ENCODE measurements around the gene MAN2B2.

MAN2B2 gene

GRCh38 chr4:6607368-6608055, 32.5 kb downstream of the MAN2B2 start:
- Histone ChIP-seq H3K27me3 (ENCODE audit: low read length) (no peaks in the 10 kb centered on the region), H3F3A (ENCODE audit: insufficient read depth) (no peaks in the 10 kb centered on the region), H4K20me1 (ENCODE audit: low read depth, low read length) (no peaks in the 10 kb centered on the region), H3K79me2 (ENCODE audit: insufficient read depth, low read length) (no peaks in the 10 kb centered on the region), H3K36me3 (ENCODE audit: low read length) (0 out of 2 replicates have a peak, but pooled peaks cover 3% of the 10 kb centered on the region), H2AFZ (ENCODE audit: low read depth, low read length, severe bottlenecking) (no peak overlapping the region), H3K9ac (ENCODE audit: low read length) (no peak overlapping the region), H3K9me3 (ENCODE audit: insufficient read depth, low read length) (no peaks in the 10 kb centered on the region), H3K27ac (ENCODE audit: low read depth, low read length) (no peak overlapping the region), H3K4me3 (ENCODE audit: insufficient read depth, low read length, poor library complexity, severe bottlenecking) (no peak overlapping the region), H3K9me2 (replicated peaks; ENCODE audit: insufficient read depth, low read length) (no peaks in the 10 kb centered on the region), H3K4me2 (ENCODE audit: low read depth, low read length, poor library complexity, severe bottlenecking) (no peak overlapping the region)
- TF ChIP-seq CTCF (IDR thresholded peaks at IDR 0.05; ENCODE audit: insufficient read depth, low read length, poor library complexity, severe bottlenecking) (no peak), EZH2phosphoT487 (conservative IDR thresholded peaks at IDR 0.05; ENCODE audit: low read length) (no peak)

DNA sequence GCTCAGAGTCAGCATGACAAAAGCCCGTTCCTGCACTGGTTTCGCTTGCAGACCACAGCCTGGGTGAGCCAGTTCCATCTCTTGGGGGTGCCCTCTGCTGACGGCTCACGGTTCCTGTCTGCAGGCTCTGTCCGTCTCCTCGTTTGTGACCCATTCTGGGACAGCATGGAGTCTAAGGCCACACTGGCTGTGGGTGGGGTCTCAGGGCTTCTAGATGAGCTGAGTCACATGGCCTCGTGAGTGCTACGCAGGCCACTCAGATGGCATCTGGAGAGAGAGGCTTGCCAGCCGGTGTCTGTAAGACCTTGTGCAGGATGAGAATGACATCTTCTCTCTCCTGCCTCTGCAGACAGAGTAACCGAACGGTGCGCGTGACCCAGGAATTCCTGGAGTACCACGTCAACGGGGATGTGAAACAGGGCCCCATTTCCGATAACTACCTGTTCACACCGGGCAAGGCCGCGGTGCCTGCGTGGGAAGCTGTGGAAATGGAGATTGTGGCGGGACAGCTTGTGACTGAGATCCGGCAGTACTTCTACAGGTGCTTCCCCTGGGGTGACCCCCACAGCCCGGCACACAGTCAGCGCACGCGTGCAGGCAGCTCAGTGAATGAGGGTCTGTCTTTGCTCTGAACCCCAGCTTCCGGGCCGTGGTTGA, 33.9 kb downstream of the MAN2B2 start:
- no peaks in the 10 kb centered on the region for H3K27me3 ChIP-seq (ENCODE audit: low read length)
- no peak overlapping the region for H3K4me3 ChIP-seq (ENCODE audit: insufficient read depth, low read length, poor library complexity, severe bottlenecking)
- H3K79me2 ChIP-seq (ENCODE audit: insufficient read depth, low read length), result no peaks in the 10 kb centered on the region
- H3K27ac ChIP-seq (ENCODE audit: low read depth, low read length), result no peak overlapping the region
- no peaks in the 10 kb centered on the region for H3K9me3 ChIP-seq (ENCODE audit: insufficient read depth, low read length)
- H3F3A ChIP-seq (ENCODE audit: insufficient read depth), result no peaks in the 10 kb centered on the region
- TF ChIP-seq EZH2phosphoT487 (conservative IDR thresholded peaks at IDR 0.05; ENCODE audit: low read length) (no peak), CTCF (IDR thresholded peaks at IDR 0.05; ENCODE audit: insufficient read depth, low read length, poor library complexity, severe bottlenecking) (no peak)
- H4K20me1 ChIP-seq (ENCODE audit: low read depth, low read length), result no peaks in the 10 kb centered on the region
- H3K9ac ChIP-seq (ENCODE audit: low read length), result no peak overlapping the region
- 0 out of 2 replicates have a peak, but pooled peaks cover 3% of the 10 kb centered on the region for H3K36me3 ChIP-seq (ENCODE audit: low read length)
- no peak overlapping the region for H3K4me2 ChIP-seq (ENCODE audit: low read depth, low read length, poor library complexity, severe bottlenecking)
- no peaks in the 10 kb centered on the region for H3K9me2 ChIP-seq (replicated peaks; ENCODE audit: insufficient read depth, low read length)
- H2AFZ ChIP-seq (ENCODE audit: low read depth, low read length, severe bottlenecking), result no peak overlapping the region

- no peaks in the 10 kb centered on the region for H3F3A ChIP-seq (ENCODE audit: insufficient read depth)
- H3K27me3 ChIP-seq (ENCODE audit: low read length), result no peaks in the 10 kb centered on the region
- H3K9me2 ChIP-seq (replicated peaks; ENCODE audit: insufficient read depth, low read length), result no peaks in the 10 kb centered on the region
- no peak overlapping the region for H2AFZ ChIP-seq (ENCODE audit: low read depth, low read length, severe bottlenecking)
- no peaks in the 10 kb centered on the region for H3K79me2 ChIP-seq (ENCODE audit: insufficient read depth, low read length)
- H3K4me2 ChIP-seq (ENCODE audit: low read depth, low read length, poor library complexity, severe bottlenecking), result no peak overlapping the region
- no peak for TF ChIP-seq CTCF (IDR thresholded peaks at IDR 0.05; ENCODE audit: insufficient read depth, low read length, poor library complexity, severe bottlenecking)
- no peak for TF ChIP-seq EZH2phosphoT487 (conservative IDR thresholded peaks at IDR 0.05; ENCODE audit: low read length)
- H4K20me1 ChIP-seq (ENCODE audit: low read depth, low read length), result no peaks in the 10 kb centered on the region
- H3K9me3 ChIP-seq (ENCODE audit: insufficient read depth, low read length), result no peaks in the 10 kb centered on the region
- 0 out of 2 replicates have a peak, but pooled peaks cover 3% of the 10 kb centered on the region for H3K36me3 ChIP-seq (ENCODE audit: low read length)
- H3K4me3 ChIP-seq (ENCODE audit: insufficient read depth, low read length, poor library complexity, severe bottlenecking), result no peak overlapping the region
- H3K27ac ChIP-seq (ENCODE audit: low read depth, low read length), result no peak overlapping the region
- H3K9ac ChIP-seq (ENCODE audit: low read length), result no peak overlapping the region
Measured at GRCh38 chr4:6609415-6610079, 34.6 kb downstream of the MAN2B2 start.
